GM21825 (cell line): Measurements from ENCODE around the gene TTN.
A peak's percentile ranks its signal among the peaks of the same experiment; 100 is the strongest.

Experiments
- ATAC-seq: cut with Tn5 transposase; IDR thresholded peaks from one replicate; pipeline ENCODE4 v1.9.1; 2021; ENCODE audit warnings: mild to moderate bottlenecking, moderate library complexity; ENCODE audit not compliant: unreplicated experiment

TTN gene

DNA sequence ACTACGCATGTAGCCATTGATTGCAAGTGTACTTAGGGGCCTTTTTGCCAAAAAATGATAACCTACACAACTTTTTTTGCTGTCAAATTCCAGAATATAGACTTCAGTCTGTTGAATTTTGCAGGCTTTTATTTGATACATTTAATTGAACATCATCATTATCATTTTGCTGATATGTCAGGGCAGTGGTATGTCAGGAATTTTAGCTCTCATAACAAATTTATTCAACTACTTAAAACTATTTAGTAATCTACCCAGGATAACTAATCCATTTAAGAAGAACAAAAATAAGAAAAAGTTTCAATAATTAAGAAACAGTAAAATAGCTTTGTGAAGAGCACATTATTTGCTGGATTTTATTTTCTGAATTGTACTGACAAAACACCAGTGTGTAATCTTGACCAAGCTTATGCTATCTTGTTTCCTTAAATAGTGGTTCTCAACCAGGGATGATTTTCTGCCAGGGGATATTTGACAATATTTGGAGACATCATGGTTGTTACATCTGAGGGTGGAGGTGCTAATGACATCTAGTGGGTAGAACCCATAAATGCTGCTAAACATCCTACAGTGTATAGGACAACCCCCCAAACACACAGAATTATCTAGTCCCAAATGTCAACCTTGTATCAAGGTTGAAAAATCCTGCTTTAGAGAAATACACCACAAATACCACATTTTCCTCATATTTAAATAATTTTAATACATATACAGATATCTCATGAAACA is 12.1 kb upstream of the TTN start:
- ATAC-seq = peak; percentile 30

DNA sequence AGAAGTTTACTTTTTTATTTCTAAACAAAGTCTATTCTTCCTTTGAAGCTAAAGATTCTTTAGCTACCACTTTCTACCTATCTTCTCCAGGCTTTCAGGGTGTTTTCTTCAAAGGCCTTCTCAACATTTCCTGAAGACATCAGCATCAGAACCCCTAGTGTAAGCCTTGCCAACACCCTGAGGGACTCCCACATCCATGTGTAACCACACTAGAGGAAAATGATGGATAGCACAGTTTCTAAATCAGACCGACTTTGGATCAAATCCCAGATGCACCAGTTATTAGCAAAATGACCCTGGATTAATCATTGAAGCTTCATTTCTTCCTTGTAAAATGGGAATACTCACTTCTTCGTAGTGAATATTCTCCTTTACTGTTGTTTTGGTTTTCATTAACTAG is 4.7 kb upstream of the TTN start:
- ATAC-seq = no peak

DNA sequence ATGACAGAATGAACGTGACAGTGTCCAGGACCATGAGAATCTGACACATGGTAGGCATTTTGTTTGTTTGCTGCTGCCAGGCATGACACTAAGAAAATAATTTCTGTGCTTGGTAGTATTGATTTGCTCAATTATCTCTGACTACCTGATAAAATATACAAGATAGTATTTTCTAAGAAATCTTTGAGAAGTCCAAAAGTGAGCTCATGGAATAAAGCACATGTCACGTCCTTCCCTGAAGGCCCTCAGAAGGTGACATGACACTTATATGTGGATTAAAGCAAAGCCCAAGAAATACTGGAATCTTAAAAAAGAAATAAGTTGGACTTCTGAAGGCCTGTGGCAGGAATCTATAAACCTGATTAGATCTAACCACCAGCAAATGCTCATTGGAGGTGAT is 3.8 kb upstream of the TTN start:
- no peak for ATAC-seq

DNA sequence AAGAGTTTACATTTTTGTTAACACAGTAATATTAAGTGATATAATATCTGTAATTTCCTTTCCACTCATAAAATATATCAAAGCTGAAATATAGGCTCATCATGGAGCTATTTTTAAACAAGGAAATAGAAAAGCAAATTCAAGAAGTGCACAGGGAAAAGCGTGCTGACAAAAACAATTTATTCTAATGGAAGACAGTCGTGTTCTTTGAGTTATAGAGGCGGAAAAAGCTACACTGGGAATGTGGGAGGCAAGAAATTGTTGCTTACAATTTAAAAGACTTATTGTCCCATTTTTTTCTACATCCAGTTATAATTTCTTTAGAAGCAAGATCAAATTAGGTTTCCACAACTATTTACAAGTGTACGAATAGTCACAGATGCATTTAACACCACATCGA is 3.2 kb upstream of the TTN start:
- ATAC-seq = no peak

DNA sequence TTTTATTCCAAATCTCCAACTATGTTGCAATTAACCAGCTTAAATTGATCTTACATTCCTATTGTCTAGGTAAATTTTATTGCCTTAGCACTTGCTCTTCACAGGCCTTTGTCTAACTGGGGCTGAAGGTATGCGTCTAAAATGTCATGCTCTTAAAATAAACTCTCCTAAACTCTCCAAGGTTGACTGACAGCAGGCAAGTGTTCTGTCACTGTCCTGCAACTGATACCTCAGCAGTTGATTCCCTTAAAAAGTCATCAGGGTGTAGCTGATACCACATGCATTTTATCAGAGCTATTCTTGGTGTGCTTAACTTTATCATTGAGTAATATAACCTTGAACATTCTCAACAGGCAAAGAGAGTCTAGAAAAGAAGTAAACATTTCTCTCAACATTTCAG is 680 bp downstream of the TTN start:
- ATAC-seq = no peak

DNA sequence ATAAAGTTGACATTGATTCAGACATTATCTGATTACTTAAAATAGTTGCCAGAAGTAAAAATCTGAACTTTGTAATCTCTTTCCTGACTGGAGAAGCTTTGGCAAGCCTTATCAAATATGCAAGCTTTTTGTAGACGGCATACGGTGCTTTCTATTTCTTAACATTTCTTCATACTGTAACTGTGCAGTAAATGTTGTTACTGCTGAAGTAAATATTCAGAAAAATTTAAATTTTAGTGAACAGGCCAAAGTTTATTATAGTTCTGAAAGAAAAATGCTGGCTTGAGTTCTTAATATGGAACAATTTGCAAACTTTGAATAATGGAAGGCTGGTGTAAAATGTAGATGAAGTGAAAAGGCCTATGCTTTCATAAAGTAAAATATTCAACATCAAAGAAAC is 1.8 kb downstream of the TTN start:
- ATAC-seq = no peak

DNA sequence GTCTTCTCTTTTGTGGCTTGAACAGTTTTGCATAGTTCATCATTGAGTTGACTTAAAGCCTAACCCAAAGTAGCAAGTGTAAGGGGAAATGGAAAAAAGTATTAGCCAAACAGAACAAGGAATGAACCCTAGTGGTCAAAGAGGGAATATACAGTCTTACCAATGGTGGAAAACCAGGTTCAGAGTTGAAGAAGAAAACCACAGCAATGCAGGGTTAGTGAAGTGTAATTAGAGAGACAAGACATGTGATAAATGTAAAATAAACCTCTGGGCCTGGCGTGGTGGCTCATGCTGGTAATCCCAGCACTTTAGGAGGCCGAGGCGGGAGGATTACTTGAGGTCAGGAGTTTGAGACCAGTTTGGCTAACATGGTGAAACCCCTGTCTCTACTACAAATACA is 2.4 kb downstream of the TTN start:
- ATAC-seq = no peak

DNA sequence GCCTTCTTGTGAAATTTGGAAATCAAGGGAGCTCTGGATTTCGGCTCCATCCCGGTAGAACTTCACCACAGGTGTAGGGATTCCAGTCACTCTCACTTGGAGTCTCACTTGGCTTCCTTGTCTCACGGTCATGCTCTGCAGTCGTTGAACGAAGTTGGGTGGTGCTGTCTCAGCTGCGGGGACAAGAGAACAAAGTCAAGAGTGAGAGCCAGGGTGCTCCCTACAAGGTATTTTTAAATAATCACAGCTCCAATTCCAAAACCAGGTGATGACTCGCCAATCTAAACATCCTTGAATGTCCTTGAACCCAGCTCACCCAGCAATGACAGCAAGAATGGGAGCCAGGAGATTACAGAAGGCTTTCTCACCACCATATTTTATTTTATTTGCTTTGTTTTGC is 6.7 kb downstream of the TTN start:
- no peak for ATAC-seq

DNA sequence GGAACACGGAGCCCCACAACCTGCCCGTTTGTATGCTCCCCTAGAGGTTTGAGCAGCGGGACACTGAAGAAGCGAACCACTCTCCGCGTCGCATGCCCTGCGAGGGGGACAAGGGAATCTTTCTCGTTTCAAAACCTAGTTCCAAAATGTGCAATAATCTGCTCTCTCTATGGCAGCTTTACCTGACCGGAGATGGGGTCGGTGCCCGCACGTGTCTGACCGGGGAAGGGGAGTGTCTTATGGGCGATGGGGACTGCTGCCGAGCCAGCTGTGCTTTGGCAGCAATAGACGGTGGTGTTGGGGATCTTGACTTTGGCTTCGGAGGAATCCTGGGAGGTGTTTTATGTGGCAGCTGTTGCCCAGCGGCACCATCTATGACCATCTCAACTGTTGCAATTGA is 7.9 kb downstream of the TTN start:
- no peak for ATAC-seq

DNA sequence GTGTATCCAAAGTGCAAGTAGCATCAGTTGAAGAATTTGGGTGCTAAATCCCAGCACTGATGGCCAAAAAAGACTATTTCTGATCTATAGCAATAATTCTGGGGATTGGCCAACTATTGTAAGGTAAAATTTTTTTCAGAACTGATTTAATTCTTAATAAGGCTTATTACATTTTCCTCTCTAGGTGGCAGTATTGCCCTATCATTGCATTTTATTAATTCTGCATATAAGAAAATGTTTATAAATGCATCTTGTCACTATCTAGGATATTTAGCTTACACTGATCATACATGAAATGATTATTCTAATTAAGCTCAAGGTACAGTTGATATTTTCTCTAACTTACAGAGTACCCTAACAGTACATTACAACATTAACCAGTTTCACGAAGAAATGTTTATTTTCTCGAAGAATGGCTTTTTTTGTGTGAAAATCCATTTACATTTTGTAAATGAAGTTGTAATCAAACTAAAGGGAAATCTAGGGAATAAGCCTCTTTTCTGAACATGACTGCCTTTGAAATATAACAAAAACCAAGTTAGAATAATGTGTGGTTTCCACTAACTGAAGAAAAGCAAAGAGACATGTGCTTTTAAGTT is 11.0 kb downstream of the TTN start:
- no peak for ATAC-seq

DNA sequence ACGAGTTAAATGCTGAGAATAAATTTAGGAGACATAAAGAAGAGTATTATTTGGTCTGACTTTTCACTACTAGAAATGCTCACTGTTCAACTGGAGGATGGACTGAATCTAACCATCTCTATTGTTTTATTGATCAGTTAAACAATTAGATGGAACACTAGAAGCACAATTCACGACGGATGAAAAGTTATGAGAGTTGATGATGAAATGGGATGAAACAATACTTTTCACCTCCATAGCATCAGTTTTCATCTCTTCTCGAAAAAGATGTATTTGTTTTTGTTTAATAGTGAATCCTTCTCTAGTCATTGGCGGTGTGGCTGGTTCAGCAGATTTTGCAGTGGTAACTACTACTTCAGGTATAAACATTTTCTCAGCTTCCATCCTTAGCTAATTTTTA is 19.3 kb downstream of the TTN start:
- no peak for ATAC-seq

DNA sequence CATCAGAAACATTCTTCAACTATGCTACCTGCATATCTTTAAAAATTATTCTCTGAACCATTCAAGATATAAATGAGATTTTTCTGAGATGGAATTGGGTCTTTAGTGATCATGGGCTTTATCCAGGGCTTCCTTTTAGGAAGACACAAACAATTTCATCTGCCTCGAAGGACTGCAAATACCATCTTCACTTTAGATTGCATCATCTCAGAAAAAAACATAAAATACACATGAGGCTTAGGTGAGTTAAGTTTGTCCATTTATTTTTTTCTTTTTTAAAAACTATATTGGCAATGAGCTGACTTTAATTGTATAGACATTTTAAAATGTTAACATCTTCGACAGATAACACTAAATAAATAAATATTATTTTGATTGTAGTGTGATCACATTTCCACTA is 20.1 kb downstream of the TTN start:
- ATAC-seq = no peak

DNA sequence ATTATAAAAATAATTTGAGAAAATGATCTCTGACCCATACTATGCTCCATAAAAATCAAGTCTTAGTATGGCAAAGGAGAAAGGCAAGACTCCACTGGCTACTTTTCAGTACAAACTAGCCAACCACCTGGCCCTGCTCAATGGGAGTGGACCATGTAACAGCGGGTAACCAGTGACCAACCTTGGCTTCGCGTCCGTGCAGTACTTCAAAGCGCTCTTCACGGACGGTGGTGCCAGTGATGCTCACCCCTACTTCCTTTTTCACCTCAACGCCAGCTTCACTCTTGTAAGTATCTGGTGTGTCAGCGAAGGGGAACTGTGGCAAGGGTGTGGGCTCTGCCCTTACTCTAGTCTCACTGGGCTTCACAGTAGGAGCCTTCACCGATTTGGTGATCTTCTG is 23.3 kb downstream of the TTN start:
- ATAC-seq = no peak

DNA sequence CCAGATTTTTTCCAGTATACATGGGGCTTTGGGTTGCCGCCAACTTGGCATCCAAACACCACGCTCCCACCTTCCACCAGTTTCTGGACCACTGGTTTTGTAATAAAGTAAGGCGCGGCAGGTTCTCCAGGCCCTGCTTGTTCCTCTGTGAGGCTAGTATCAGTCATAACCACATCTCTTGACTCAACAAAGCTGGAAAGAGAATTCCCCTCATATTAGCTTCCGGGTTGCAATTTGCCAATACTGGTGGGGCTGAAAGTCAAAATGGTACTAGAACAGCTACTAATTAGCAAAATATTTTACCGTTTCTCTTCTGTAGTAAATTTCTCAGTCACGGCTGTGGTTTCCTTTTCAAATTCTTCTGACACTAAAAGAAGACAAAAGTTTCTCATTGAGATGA is 25.0 kb downstream of the TTN start:
- no peak for ATAC-seq

DNA sequence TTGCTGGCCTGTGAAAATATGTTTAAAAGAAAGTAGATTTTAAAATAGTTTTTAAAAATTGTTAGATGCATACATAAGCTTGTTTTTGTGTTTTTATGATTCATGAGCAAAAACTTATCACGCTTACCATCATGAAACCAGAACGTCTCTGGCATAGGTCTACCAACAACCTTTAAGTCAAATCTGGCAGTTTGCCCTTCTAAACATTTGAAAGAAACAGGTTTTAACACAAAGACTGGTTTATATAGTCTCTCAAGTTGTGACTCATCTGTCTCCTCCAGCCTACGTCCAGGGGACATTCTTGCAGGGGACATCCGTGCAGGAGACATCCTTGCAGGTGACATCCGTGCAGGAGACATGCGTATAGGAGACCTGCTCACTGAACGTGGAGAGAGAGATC is 29.6 kb downstream of the TTN start:
- no peak for ATAC-seq

DNA sequence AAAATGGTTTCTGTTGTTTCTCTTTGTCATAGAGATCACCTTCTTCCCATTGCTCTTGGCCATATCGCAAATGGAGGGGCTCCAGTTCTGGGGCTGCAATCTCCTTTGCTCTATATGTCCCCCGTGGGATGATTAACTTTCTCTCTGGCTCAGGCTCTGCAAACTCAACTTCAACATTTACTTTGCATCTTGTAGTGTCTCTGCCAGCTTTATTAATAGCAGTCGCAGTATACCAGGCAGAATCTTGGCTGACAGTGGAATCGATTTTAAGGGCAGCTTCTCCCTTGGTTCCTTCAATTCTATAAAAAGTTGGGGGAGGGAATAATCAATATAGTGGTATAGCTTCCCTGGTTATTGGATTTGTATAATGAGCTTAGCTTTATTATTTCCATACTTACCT is 30.5 kb downstream of the TTN start:
- no peak for ATAC-seq

DNA sequence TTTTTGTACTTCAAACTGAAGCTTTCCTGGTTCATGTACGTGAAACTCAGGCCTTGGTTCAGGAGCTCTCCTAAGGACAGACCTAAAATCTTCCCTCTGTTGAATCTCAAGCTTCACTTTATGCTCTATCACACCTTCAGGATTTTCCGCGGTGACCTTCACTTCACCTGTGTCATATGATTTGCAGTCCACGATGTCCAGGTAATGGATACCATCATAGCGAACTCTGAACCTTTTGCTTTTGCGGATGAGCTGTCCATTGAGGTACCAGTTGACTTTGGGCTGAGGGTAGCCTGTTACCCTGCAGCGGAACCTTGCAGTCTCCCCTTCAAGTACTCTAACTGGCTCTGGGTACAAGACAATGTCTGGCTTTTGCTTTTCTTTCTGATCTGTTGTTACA is 31.2 kb downstream of the TTN start:
- no peak for ATAC-seq

DNA sequence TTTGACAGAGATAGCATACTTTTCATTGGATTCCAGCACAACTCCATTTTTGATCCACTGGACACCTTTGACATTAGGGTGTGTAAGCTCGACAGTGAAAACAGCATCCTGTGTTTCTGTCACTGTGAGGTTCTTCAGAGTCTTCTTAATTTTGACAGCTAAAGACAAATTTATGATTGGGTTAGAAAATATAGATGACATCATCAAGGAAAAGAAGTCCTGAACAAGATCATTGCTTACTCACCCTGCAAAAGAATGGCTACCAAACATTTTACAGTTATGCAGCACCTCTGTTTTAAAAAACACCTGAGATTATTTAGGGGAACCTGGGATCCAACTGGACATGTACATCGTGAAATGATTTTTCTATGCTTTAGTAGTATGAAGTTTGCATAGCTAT is 36.7 kb downstream of the TTN start:
- no peak for ATAC-seq

DNA sequence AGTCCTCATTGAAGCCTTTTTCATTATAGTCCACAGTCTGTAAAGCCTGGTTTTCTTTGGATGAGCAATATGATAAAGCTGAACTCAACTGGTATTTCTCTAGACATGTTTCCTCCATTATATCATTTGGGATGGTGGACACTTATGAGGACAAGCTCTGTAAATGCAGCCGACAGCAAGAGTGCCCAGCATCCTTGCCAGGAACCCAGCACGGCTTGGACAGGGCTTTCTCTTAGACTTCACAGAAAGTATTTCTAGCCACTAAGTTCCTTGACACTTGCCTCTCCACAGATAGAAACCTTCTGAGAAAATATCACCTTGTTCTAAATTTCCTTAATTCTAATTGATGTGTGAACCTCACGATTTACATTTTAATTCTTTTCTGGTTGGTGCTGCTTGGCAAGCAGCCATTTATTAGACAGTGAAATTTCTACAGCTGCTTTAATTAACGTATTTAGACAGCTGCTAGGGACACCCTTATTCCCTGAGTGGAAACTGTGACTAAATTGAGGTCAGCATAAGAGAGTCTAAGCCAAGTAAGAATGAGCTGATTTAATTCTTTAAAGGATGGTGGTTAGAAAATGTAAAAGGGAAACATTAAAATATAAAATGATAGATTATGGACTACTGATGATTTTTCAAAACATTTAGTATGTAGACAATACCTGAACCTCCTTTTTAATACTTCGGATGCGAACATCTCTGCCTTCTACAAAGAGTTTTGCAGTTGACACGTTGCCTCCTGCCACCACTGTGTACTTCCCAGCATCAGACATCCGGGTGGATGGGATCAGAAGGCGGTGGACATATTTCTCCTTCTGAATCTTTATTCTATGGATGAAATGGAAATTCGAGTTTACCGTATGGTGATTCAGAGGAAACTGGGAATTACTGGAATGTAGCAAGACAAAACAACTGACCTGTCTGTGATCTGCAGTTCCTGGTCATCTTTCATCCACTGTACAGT is 39.8 kb downstream of the TTN start:
- no peak for ATAC-seq

DNA sequence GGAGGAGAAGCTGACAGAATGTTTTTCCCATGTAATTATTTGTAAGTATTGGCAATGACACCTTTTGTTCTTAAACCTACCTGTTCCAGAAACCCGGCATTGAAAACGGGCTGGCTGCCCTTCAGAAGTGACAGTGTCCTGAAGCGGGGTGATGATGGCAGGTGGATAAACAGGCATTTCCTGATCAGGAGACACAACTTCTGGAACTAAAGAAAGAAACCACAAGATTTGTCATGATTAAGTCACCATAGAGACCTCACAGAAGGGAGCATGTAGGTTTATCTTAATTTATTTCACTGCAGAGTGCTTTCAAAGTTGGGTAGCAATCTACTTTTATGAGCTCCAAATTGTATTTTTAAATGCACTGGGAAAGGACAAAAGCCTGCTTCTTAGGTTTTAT is 43.1 kb downstream of the TTN start:
- no peak for ATAC-seq

DNA sequence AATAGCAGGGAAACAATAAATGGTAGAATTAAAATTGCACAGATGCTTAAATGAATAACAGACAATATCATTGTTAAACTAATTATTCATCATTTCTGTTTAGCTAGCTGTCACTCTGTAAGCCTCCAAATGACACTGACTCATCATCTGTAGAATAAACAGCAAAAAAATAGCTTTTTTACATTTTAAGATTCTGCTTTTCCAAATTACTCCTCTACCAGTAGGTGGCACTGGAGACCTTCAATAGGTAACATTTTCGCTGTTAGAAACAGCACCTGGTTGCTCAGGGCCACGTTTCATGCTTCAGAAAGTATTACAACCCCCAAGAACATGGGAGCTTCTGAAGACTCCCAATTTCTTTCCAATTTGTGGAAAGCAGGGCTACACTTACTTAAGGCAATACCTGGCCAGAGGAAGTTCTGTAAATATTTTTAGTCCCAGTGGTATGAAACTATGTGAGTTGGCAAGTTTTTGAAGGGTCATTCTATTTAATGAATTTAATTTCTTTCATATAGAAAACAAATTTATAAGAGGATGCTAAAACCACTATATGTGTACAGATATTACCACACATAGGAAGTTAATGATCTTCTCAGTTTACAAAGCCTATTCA is 45.4 kb downstream of the TTN start:
- no peak for ATAC-seq

DNA sequence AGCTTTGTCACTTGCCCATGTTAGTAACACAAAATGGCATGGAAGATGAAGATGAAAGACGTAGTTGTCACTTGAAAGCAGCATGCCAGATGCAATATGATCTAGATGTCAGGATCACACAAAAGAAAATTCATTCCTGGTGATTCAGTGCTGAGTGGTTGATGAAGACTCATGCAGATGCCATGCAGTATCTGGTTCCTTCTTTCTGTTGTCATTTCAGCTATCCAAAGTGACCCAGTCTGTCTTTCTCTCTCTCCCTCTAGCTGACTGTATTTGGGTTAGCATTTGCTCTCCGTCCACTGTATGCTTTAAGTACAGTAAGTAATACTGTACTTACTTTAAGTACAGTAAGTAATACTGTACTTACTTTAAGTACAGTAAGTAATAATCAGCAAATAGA is 50.4 kb downstream of the TTN start:
- no peak for ATAC-seq
